GM12891 (cell line): Measurements from ENCODE around the gene DIP2A.

Source experiments
- POLR2AphosphoS5 ChIP-seq: IDR thresholded peaks from 2 replicates; pipeline ENCODE4 v1.6.1; 2011; ENCODE audit warnings: low read depth, low read length, control low read depth
- POU2F2 ChIP-seq: IDR thresholded peaks from 2 replicates; pipeline ENCODE4 v1.6.1; 2011; ENCODE audit warnings: low read depth, mild to moderate bottlenecking, control low read depth, low read length, moderate library complexity
- TAF1 ChIP-seq: IDR thresholded peaks from 2 replicates; pipeline ENCODE4 v1.6.1; 2011; ENCODE audit warnings: low read depth, low read length, control low read depth

DNA sequence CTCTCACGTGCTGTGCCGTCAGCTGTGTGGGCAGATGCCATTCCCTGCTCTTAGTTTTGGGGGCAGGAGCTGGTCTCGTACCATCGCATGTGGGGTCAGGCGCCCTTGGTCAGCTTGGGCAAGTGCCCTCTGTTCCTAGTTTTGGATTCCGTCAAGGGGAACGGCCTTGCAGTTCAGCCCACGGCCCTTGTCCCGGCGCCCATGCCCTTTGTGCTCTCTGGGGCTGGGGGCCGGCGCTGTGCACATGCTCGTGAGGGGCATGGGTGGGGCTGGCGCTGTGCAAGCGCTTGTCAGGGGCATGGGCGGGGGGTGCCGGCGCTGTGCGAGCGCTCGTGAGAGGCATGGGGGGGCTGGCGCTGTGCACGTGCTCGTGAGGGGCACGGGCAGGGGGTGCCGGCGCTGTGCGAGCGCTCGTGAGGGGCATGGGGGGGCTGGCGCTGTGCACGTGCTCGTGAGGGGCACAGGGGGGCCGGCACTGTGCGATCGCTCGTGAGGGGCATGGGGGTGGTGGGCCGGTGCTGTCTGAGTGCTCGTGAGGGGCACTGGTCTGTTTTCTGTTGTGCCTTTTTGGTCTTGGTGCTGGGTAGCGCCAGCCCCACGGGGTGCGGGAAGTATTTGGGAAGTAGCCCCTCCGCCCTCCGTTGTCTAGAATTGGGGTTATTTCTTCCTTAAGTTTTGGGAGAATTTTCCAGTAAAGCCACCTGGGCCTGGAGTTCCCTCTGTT, 29.5 kb upstream of the DIP2A start:
- TF ChIP-seq POLR2AphosphoS5 (no peak), POU2F2 (no peak), TAF1 (no peak)
